Suppressor macrophage treated with lipopolysaccharide for 1 hour (primary cell): ENCODE results near the gene ACAT2.
"Not testable (repeated sequence)": the region's sequence is repeated elsewhere in the genome, so short reads cannot be mapped to it uniquely, and the experiment has no call there.

Experiments
- DNase-seq, 3 donors: peaks; one replicate each; pipeline ENCODE4 v3.0.0-alpha.2; 2020 to 2022

Gene ACAT2

DNA sequence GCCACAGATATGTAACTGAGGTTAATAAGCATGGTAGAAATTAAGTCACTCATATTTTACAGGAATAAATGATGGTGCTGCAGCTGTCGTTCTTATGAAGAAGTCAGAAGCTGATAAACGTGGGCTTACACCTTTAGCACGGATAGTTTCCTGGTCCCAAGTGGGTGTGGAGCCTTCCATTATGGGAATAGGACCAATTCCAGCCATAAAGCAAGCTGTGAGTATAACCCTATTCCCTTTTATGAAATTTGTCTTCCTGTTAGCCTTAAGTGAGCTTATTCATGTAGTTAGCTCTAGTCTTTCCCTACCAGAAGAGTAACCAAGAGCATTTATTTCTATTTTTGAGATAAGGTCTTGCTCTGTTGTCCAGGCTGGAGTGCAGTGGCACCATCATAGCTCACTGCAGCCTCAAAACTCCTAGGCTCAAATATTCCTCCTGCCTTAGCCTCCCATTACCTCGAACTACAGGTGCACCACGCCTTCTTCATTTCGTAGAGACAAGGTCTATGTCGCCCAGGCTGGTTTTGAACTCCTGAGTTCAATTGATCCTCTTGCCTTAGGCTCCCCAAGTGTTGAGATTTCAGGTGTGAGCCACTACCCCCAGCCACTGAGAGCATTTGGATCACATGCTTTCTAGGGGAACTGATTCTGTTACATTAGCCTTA lies 15.5 kb downstream of the ACAT2 start:
- DNase-seq = peak in 1 of 3 donors; percentile 6

DNA sequence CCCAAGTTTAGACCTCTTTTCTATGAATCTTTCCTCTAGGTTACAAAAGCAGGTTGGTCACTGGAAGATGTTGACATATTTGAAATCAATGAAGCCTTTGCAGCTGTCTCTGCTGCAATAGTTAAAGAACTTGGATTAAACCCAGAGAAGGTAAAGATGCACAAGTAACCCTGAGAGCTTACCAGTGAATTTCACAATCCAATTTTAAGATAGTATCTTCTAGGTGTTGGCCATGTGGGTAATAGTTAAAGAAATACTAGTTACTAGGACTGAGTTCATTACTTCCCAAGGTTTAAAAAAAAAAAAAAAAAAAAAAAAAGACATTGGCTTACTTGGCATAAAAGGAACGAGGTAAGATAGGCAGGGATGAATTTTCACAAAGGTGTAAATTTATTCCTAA lies 16.3 kb downstream of the ACAT2 start:
- DNase-seq = peak in 1 of 3 donors; percentile 2

DNA sequence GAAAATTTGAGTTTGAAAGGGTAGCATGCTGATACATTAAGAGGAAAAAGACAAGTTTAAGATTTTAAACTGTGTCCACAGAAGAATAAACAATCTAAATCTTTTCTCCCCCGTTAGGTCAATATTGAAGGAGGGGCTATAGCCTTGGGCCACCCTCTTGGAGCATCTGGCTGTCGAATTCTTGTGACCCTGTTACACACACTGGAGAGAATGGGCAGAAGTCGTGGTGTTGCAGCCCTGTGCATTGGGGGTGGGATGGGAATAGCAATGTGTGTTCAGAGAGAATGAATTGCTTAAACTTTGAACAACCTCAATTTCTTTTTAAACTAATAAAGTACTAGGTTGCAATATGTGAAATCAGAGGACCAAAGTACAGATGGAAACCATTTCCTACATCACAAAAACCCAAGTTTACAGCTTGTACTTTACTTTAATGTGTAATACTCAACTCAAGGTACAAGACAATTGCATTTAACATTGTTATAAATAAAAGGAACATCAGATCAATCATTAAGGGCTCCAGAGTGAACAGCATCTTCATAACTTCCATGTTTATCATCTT lies 16.8 kb downstream of the ACAT2 start:
- peak in 1 of 3 donors; percentile 1 for DNase-seq

DNA sequence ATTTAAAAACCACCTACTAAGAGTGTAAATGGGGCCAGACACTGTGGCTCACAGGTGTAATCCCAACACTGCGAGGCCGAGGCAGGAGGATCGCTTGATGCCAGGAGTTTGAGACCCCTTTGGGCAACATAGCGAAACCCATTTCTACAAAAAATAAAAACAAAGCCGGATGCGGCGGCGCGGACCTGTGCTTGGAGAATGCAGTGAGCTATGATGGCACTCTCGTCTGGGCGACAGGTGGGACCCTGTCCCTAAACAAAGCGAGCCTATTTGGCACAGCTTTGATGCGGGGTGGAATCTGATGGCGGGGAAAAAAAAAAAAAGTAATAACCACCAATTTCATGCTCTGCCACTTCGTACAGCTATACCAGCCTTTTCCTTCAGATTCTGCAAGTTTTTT lies 26.4 kb downstream of the ACAT2 start:
- DNase-seq = peak in 1 of 3 donors; percentile 1

DNA sequence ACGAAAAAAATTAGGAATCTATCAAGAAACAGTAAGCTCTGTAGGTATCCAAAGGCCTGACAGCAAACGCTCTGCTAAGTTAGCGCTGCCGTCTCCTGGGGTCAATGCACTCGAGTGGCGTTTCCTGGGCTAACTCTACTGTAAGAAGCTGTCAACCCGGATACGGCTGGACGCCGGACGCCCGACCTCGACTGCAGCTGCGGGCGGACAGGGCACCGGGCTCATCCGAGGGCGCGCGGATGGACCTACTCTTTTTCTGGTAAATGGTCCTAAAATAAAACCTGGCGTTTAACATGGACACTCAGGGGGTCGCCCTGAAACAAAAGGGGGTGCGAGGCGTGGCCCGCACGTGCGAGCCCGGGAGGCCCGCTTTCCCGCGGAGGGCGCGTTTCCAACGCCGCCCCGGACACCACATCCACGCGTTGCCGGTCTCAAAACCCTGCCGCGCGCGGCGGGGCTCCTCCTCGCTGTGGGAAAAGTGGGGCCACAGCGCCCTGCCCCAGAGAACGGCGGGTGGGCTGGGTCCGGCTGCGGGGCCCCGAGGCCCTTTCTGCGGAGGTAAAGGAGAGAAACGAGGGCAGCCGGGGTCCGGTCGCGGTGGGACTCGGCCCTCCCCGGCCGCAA lies 27.0 kb downstream of the ACAT2 start:
- DNase-seq = peak; percentile 46 to 61 (median 47)

DNA sequence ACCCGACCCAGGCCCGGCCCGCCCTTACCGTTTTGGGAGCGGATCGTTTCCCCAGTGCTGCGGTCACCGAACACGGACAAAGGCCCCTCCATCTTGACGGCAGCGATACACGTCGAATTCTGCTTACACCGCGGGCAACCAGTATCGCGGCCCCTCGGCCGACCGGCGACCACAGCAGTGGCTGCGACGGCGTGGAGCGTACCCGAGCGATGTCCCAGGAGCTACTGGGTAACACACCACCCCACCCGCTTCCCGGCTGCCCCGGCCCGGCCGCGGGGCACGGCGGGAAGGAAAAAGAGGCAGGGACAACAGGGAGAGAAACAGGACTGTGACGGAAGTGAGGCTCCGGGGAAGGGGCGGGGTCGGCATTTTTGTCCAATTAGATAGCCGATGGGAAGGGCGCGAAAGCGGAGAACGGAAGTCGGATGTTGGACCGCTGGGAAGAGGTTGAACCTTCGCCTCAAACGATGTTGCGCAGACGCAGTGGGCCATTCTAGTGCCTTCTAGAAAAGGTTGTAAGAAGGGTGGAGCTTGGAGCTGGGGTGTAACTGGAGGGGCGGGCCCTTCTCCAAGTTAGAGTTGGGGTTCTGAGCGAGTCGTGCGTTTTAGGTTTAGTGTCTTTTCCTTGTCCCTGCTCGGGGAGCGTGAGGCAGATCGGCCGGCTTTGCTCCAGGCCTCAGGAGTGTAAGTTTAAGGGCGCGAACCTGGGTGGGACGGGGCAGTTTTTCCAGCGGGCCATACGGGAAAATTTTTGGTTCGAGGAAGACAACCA lies 27.7 kb downstream of the ACAT2 start, which contains the start of gene TCP1:
Gene TCP1, minus strand, starts transcription at position 226 of the 772 bp plus-strand sequence. Its CDS starts 134 bp downstream, at position 92.
- DNase-seq = peak; percentile 99 to 100 (median 100)

DNA sequence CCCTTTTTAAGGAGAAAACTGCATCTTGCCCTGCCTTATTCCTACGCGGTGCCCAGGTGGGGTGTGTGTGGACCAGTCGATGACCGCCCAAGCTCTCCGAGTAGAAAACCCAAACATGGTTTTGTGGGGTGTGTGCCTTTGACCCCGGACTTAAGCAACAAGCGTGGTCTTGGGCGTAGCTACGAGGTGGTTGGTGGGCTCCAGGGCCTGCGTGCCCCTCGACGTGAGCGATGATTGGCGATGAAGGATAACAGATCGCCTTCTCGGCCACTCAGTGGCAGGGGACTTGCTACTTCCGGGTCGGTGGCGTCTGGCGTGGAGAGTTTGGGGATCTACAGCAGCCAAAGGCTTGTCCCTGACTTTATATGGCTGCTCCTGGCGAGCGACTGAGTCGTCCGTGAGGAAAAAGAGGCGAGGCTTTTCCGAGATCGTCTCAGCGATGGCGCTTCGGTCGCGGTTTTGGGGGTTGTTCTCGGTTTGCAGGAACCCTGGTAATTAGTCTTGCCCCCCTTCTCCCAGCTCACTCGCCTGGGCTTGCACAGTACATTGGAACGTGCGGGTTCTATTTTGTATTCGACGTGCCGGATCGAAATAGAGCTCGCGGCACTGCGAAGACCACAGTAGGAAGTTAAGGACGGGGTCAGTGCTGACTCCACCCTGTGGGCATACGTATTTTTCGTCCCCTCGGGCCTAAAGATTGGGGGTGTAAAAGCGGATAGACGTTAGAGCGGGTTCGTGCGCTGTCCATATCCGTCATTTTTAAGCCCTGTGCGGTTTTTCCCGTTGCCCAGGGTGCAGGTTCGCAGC lies 28.5 kb downstream of the ACAT2 start, which contains the start of gene MRPL18:
Gene MRPL18, plus strand, starts transcription at position 319 of the 807 bp plus-strand sequence. Its CDS starts 121 bp downstream, at position 440.
- peak; percentile 95 to 97 (median 95) for DNase-seq

DNA sequence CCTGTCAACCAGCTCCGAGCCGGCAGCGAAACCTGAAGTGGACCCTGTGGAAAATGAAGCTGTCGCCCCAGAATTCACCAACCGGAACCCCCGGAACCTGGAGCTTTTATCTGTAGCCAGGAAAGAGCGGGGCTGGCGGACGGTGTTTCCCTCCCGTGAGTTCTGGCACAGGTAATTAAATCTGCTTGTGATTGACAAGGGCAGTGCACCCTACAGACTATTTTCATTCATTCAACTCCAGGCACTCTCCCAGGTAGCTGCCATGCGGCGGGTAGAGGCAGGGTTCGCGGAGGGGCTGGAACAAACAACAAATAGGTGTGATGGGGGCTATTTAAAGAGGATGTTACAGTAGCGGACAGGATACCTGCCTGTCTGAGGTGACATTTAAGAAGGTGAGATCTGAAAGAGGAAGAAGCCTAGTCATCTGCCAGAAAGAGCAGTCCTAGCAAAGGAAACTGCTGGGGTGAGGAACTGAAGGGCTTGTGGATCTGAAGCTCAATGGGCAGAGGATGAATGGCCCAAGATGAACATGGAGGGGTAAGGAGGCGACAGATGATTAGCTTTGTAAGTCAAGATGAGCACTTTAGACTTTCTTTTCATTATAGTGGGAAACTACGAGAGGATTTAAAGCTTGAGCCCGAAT lies 29.2 kb downstream of the ACAT2 start:
- DNase-seq = peak; percentile 26 to 36 (median 30)

DNA sequence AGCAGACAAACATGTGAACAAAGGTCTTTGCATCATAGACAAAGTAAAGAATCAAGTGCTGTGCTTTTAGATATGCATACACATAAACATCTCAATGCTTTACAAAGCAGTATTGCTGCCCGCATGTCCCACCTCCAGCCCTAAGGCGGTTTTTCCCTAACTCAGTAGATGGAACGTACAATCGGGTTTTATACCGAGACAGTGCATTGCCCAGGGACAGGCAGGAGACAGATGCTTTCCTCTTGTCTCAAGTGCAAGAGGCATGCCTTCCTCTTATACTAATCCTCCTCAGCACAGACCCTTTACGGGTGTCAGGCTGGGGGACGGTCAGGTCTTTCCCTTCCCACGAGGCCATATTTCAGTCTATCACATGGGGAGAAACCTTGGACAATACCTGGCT lies 33.1 kb downstream of the ACAT2 start:
- not testable (repeated sequence) for DNase-seq

DNA sequence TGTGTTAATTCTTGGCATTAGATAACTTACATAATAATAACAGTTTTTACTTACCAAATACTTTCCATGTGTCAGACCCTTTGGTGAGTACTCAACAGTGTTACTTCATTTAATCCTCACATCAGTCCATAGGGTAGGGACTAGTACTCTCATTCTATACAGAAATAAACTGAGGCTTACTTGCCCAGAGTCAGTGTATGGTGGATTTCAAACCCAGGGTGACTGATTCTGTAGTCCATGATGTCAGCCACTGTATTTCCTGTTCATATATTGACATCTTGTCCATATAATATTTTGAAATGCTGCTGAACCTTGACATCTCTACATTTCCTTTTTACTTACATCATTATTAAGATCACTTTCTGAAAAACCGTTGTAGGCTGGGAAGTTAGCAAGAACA lies 35.7 kb downstream of the ACAT2 start:
- DNase-seq = no peak

DNA sequence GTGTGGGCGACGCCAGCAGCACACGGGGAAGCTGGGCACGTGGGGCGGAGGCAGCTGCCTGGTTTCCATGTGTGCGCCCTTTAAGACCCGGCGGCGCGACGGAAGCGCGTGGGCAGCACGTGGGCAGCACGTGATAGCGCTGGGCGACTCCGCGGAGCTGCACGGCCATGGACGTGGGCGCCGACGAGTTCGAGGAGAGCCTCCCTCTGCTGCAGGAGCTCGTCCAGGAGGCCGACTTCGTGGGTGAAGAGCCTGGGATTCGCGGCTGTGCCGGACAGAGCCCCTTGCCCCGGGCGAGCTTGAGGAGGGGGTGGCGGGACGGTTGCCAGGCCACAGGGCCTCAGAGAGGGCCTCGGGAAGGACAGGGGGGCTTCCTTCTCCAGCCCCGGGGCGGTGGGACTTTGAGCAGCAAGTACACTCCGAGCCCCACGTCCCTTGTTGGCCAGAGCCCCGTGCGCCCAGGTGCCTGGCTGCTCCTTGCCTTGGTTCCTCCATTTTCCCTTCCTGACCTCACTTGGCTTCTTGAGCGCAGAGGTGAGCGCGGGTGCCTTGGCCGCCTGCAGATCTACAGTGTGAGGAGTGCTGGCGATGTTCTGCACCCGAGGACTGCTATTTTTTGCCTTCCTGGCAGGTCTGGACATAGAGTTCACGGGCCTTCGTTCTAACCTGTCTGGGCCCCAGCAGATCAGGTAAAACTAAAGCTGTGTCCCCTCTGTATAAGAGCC lies 38.5 kb downstream of the ACAT2 start, which contains the start of gene PNLDC1:
Gene PNLDC1, plus strand, starts transcription at position 136 of the 725 bp plus-strand sequence. Its CDS starts 32 bp downstream, at position 168.
- no peak for DNase-seq

DNA sequence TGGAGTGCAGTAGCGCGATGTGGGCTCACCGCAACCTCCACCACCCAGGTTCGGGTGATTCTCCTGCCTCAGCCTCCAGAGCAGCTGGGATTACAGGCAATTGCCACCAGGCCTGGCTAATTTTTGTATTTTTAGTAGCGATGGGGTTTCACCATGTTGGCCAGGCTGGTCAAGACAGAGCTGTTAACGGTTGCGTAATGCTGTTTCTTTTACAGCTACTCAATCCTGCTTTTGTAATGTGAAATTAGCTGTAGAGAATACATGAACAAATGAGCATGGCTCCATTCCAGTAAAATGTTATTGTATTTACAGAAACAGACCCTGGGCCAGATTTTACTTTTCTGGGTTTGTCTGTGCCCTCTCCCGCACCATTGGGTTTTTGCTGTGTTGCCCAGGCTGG lies 40.1 kb downstream of the ACAT2 start:
- peak in 1 of 3 donors; percentile 22 for DNase-seq

DNA sequence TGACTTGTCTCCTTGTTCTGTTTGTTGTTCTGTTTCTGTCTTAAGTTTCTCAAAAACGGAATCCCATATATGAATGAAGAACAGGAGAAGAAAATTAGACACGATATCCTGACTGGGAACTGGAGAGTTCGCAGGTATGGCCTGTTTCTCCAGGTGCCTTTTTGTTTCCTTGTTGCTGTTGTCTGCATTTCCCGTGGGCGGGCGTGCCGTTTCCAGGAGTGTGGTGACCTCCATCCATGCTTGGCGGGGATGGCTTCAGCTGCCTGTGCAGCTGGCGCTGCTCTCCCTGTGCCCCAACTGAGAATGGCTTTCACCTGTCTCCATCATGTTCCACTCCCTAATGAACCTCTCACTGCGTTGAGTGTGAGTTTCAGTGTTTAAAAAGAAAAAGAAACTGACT lies 42.7 kb downstream of the ACAT2 start:
- DNase-seq = no peak

DNA sequence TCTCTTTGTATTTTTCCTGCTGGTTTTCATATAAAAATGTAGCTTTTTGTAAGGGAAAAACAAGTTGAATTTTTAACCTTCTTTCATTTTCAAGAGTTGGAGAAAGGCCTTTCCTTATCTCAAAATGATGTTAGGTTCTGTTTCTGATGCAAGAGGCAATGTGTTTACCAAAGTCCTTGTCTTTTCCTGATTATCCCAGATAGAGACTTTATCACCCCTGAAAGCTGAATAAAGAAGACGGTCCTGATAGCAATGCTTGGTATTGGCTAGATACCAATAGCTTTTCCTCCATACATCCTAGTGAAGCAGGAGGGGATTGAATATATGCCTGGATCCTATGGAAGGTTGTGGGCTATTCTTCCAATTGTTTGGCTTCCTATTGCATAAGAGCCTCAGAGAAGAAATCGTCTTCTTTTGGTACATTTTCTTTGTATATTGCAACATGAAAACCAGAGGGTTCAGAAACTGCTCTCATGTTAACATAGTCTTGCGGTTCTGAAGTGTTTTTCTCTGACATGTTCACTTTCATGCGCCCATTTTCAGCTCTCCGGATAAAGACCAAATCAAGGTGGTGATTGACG lies 43.7 kb downstream of the ACAT2 start:
- no peak for DNase-seq

DNA sequence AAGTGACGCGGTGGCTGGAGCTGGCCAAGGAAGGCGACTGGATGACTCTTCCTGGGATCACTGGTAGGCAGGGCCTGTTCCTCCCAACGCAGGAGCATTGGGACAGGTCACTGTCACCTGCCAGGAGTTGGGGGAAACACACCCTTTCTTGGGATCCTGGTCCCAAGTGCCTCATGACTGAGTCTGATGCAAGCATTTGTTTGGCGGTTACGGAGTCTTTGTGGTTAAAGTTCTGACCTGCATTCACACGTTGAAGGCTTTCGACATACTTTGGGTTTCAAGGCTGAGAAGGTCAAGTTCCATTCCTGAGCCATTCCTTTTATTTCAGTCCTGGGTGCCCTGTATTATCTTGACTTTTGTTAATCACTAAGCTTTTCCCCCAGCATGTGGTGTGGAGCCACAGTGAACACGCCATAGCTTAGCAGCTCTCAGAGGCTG lies 44.2 kb downstream of the ACAT2 start:
- DNase-seq = no peak

DNA sequence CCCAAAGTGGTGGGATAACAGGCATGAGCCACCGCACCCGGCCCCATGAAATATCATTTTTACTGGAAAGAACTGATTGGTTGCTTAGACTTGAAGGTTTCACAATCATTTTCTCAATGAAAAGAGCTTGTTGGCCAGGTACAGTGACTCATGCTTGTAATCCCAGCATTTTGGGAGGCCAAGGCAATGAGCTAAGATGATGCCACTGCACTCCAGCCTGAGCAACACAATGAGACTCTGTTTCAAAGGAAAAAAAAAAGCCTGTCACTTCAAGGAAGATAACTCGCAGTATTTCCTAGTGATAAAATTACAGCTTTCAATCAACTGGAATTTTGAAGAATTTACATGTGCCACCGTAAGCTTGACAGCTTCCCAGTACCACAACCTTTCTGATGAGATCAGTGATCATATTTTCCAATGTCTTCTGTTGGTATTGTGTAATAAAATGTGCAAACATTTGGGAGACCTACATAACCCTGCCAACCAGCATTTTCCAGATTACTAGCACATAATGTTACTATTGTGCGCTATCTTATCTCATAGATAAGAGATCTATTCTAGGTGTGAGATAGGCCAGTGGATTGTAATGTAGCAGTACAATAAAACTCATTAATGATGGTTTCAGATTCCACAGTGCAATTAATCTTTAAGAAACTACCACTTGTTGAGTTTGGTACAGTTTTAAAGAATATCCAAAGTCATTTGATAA lies 45.5 kb downstream of the ACAT2 start:
- DNase-seq = no peak

DNA sequence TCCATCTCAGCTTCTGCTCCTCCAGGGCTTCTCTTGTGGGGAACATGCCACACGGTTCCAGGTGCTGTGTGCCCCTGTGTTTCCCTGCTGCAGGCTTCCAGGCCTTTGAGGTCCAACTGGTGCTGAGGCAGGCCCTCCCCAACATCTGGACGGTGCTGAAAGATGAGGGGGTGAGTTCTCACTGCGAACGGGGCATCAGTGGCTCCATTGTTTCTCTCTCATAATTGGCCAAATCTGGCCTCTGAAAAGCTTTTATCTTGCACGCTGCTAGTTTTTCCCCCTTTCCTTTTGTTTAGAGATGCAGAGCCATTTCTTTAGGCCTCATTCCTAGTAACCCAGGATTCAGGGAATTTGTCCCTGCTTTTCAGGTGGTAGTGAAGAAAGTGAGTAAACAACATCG lies 46.8 kb downstream of the ACAT2 start:
- no peak for DNase-seq

DNA sequence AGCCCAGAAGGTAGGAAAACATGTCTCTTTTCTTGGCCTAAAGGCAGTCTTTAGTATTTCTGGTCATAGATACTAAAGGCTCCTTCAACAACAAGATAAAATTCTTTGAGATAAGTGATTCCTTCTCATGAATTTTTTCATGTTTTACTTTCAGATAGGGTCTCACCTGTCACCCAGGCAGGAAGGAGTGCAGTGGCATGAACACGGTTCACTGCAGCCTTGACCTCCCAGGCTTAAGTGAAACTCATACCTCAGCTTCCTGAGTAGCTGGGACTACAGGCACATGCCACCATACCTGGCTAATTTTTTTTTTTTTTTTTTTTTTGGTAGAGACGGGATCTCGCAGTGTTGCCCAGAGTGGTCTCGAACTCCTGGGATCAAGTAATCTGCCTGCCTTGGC lies 47.3 kb downstream of the ACAT2 start:
- no peak for DNase-seq

DNA sequence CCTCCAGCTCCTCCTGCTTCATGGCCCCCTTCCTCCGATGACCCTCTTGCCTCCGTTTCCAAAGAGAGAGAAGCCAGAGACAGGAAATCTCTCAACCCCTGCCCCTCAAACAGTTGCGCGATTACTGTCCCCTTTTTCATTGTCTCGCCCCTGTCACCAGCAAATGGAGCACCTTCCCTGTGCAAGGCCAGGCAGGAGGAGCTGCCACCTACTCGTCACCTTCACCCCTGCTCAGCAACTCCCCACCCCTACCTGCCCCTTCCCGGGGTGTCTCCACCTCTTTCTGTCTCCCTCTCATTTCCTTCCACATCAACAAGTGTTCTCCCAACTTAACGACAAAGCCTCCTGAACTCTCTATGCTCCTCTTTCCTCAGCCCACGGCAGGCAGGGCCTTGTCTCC lies 51.9 kb downstream of the ACAT2 start:
- DNase-seq = no peak

DNA sequence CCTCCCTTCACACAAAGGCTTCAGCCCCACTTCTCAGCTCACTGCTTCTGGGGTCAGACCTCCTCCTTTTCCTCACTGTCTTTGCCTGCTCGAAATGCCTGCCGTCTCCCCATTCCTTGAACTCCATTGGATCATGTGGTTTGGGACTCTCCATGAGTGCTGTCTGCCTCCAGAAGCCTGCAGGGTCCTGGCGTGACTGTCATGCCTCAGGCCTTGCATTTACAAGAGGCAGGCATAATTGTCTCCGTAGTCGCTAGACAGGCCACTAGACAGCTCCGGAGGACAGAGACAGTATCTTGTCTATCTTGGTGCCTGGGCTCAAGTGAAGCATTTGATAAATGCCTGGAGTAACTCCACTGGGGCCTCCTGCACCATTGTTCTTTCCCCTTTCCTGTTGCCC lies 53.6 kb downstream of the ACAT2 start:
- DNase-seq = no peak
